Mesendoderm (in vitro differentiated cells): ENCODE measurements around the gene PALD1.

Source experiments
- DNase-seq: peaks from one replicate; pipeline ENCODE4 v3.0.0; 2013
- H2AK5ac ChIP-seq: 2 replicates; pipeline ENCODE4 v1.6.1; 2013; ENCODE audit warnings: low read length, inconsistent platforms
- H2BK120ac ChIP-seq: 2 replicates; pipeline ENCODE4 v1.6.1; 2013; ENCODE audit warnings: low read depth, mild to moderate bottlenecking, low read length, moderate library complexity, mixed read lengths
- H2BK15ac ChIP-seq: replicated peaks from 2 replicates; pipeline ENCODE4 v1.6.1; 2013; ENCODE audit warnings: low read depth, mild to moderate bottlenecking, moderate library complexity
- H2BK5ac ChIP-seq: 2 replicates; pipeline ENCODE4 v1.6.1; 2013; ENCODE audit warnings: low read length, inconsistent platforms
- H3K18ac ChIP-seq: 2 replicates; pipeline ENCODE4 v1.6.1; 2013; ENCODE audit warnings: mild to moderate bottlenecking, low read length, mixed read lengths
- H3K23ac ChIP-seq: one replicate; pipeline ENCODE4 v1.6.1; 2013; ENCODE audit warnings: low read length
- H3K27ac ChIP-seq: 2 replicates; pipeline ENCODE4 v1.5.1; 2013; ENCODE audit warnings: low read depth, mild to moderate bottlenecking, inconsistent platforms, low read length, moderate library complexity
- H3K27me3 ChIP-seq: 2 replicates; pipeline ENCODE4 v1.6.1; 2013; ENCODE audit warnings: low read length, control low read depth, mild to moderate bottlenecking, inconsistent platforms; ENCODE audit not compliant: insufficient read depth, poor library complexity
- H3K36me3 ChIP-seq: 2 replicates; pipeline ENCODE4 v1.6.1; 2013; ENCODE audit warnings: low read length, inconsistent platforms; ENCODE audit not compliant: control insufficient read depth, insufficient read depth
- H3K4ac ChIP-seq: one replicate; pipeline ENCODE4 v1.6.1; 2013; ENCODE audit warnings: low read depth, mild to moderate bottlenecking, low read length, moderate library complexity
- H3K4me1 ChIP-seq: 2 replicates; pipeline ENCODE4 v1.6.1; 2013; ENCODE audit warnings: low read depth, low read length, inconsistent platforms; ENCODE audit not compliant: control insufficient read depth
- H3K4me2 ChIP-seq: 2 replicates; pipeline ENCODE4 v1.6.1; 2013; ENCODE audit warnings: low read length
- H3K4me3 ChIP-seq: 2 replicates; pipeline ENCODE4 v1.5.1; 2013; ENCODE audit warnings: mild to moderate bottlenecking, low read length
- H3K56ac ChIP-seq: one replicate; pipeline ENCODE4 v1.6.1; 2013; ENCODE audit warnings: low read length
- H3K79me1 ChIP-seq: 2 replicates; pipeline ENCODE4 v1.6.1; 2013; ENCODE audit warnings: low read length, inconsistent platforms
- H3K79me2 ChIP-seq: 2 replicates; pipeline ENCODE4 v1.6.1; 2013; ENCODE audit warnings: mild to moderate bottlenecking, low read length; ENCODE audit not compliant: control insufficient read depth, insufficient read depth
- H3K9ac ChIP-seq: 2 replicates; pipeline ENCODE4 v1.6.1; 2013; ENCODE audit warnings: low read length, inconsistent platforms
- H4K5ac ChIP-seq: one replicate; pipeline ENCODE4 v1.6.1; 2013; ENCODE audit warnings: low read length
- H4K8ac ChIP-seq: one replicate; pipeline ENCODE4 v1.6.1; 2013; ENCODE audit warnings: low read depth, mild to moderate bottlenecking, control low read depth, low read length, moderate library complexity
- WGBS: extraction: QIAGEN DNeasy Blood & Tissue Kit; methylation state at CpG from one replicate; pipeline ENCODE4 v1.1.7; 2013; ENCODE audit warnings: low lambda C conversion rate, missing lambda C conversion rate; ENCODE audit not compliant: insufficient coverage; ENCODE audit errors: extremely low coverage; 5-methylcytosine and 5-hydroxymethylcytosine counted together

Gene PALD1

DNA sequence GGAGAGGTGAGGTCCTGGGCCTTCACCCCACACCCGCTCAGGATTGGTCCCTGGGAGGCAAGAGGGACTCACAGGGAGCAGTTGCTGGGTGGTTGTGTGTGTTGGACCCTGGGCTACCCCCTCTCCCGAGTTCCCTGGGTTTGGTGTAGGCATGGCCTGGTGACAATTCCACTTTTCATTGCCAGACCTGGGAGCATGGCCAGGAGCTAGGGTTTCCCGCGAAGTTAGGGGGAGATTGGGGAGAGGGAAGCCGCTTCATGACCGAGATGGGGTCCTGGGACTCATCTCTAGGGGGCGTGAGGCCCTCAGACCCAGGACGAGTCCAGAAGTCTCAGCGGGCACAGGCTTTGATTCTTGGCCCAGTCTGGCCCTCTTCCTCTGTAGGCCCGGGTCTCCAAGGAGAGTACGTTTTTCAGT is 606 bp downstream of the PALD1 start:
- H3K79me1 ChIP-seq, result peaks cover 19% of the 10 kb centered on the region
- no CpG with 5 or more reads among the region's 11 CpGs for WGBS
- H3K4me2 ChIP-seq, result peak overlapping the region; percentile 97
- H3K4me3 ChIP-seq, result peak overlapping the region; percentile 86
- DNase-seq, result peak; percentile 44
- peak overlapping the region; percentile 96 for H3K56ac ChIP-seq
- no peak overlapping the region for H2BK120ac ChIP-seq
- no peak overlapping the region for H2BK15ac ChIP-seq
- H3K9ac ChIP-seq, result peak overlapping the region; percentile 91
- peak overlapping the region; percentile 66 for H3K23ac ChIP-seq
- H3K18ac ChIP-seq, result peak overlapping the region; percentile 0
- H2BK5ac ChIP-seq, result no peak overlapping the region
- H3K27ac ChIP-seq, result no peak overlapping the region
- peak overlapping the region; percentile 49 for H2AK5ac ChIP-seq
- no peaks in the 10 kb centered on the region for H3K36me3 ChIP-seq
- no peak overlapping the region for H4K5ac ChIP-seq
- H3K27me3 ChIP-seq, result no peaks in the 10 kb centered on the region
- peaks cover 23% of the 10 kb centered on the region for H3K79me2 ChIP-seq
- H4K8ac ChIP-seq, result no peak overlapping the region
- H3K4me1 ChIP-seq, result peaks cover 11% of the 10 kb centered on the region
- peak overlapping the region; percentile 37 for H3K4ac ChIP-seq

DNA sequence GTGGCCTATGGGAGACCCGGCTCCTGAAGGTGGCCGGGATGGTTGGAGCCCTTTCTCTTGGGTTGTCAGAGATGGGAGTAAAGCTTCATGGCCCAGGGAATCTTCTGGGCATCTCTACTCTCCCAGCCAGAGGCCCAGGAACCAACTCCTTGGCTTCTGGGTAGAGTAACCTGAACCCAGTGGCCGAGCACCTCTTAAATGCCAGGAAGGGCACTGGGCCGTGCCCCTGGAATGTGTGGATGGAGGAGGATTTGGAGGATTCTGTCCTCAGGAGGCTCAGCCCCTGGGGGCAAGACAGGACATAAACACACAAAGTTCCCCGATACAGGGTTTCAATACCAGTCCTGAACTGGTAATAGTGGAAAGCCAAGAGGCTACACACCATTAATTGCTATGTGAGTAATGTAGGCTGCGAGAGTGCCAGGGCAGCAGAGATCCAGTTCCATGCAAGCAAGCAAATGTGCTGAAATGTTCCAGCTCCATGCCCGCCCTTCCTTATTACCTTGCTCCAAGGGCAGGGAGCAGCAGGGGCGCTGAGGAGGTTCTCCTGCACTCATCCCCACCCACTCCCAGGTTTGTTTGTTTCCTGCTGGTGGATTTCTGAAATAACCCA is 1.2 kb downstream of the PALD1 start:
- Histone ChIP-seq H2BK5ac (no peak overlapping the region), H2BK120ac (no peak overlapping the region), H3K27me3 (no peaks in the 10 kb centered on the region), H3K56ac (peak overlapping the region; percentile 96), H3K36me3 (no peaks in the 10 kb centered on the region), H3K4me3 (no peak overlapping the region), H3K4me1 (peaks cover 11% of the 10 kb centered on the region), H4K5ac (no peak overlapping the region), H3K9ac (peak overlapping the region; percentile 91), H2AK5ac (no peak overlapping the region), H3K4ac (no peak overlapping the region), H3K4me2 (peak overlapping the region; percentile 97), H4K8ac (no peak overlapping the region), H3K27ac (no peak overlapping the region), H3K23ac (no peak overlapping the region), H3K79me2 (peaks cover 23% of the 10 kb centered on the region), H2BK15ac (no peak overlapping the region), H3K79me1 (peaks cover 19% of the 10 kb centered on the region), H3K18ac (no peak overlapping the region)
- peak; percentile 36 for DNase-seq
- WGBS, result no CpG with 5 or more reads among the region's 8 CpGs

DNA sequence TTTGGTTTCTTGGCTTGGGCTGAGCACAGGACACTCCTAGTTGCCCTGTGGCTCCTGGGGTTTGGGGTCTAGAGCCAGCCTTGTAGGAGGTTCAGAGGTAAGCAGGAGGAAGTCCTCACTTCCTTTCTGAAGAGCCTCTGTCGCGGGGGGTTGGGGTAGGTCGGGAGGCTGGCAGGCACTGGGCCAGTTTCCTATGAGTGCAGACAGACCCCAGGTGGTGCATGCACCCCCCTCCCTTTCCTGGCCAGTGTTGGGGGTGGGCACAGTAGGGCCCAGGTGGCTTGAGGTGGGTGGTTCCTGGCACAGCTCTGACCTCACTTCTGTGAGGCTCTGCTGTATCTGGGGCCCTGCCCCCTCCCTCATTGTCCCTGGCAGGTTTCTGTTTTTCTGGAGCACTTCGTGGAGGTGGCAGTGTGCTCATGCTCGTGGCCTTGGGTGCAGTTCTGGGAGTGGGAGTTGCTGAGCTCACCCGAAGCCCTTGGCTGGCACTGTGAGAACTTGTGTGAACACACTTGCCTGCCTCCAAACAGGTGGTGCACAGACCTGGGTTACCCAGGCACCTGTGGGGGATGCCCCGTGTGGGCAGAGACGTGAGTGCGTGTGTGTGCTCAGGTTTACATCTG is 1.8 kb downstream of the PALD1 start:
- no peak overlapping the region for H3K23ac ChIP-seq
- no peak for DNase-seq
- no peak overlapping the region for H4K8ac ChIP-seq
- H2BK5ac ChIP-seq, result no peak overlapping the region
- no peak overlapping the region for H2BK15ac ChIP-seq
- peaks cover 23% of the 10 kb centered on the region for H3K79me2 ChIP-seq
- peak overlapping the region; percentile 43 for H3K9ac ChIP-seq
- H3K4me3 ChIP-seq, result no peak overlapping the region
- no peak overlapping the region for H2BK120ac ChIP-seq
- no peak overlapping the region for H3K18ac ChIP-seq
- H3K4me2 ChIP-seq, result peak overlapping the region; percentile 10
- no peak overlapping the region for H3K4ac ChIP-seq
- peak overlapping the region; percentile 63 for H3K56ac ChIP-seq
- H3K36me3 ChIP-seq, result no peaks in the 10 kb centered on the region
- no CpG with 5 or more reads among the region's 9 CpGs for WGBS
- no peak overlapping the region for H3K27ac ChIP-seq
- no peak overlapping the region for H2AK5ac ChIP-seq
- peaks cover 19% of the 10 kb centered on the region for H3K79me1 ChIP-seq
- no peaks in the 10 kb centered on the region for H3K27me3 ChIP-seq
- H3K4me1 ChIP-seq, result peaks cover 11% of the 10 kb centered on the region
- no peak overlapping the region for H4K5ac ChIP-seq

DNA sequence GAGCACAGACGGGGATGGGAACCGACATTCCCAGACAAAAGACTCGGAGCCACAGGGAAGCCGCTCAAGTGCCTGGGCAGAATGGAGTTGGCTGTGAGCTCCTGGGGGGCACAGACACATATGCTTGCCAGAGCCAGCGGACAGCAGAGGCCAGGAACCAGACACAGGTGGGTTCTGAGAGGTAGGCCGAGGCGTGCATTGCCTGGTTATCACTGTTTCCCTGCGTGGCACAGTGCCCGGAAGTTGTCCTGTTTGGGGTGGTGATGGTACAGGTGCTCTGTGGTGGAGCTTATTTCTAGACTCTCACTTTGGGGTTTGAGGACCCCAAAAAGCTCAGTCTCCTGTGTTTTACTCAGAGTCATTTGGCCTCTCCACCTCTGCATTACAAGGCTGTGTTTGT is 2.5 kb downstream of the PALD1 start:
- Histone ChIP-seq H3K79me1 (peaks cover 19% of the 10 kb centered on the region), H2BK5ac (no peak overlapping the region), H3K36me3 (no peaks in the 10 kb centered on the region), H3K9ac (no peak overlapping the region), H3K4me3 (no peak overlapping the region), H3K4me1 (peaks cover 11% of the 10 kb centered on the region), H3K56ac (no peak overlapping the region), H2AK5ac (no peak overlapping the region), H3K23ac (no peak overlapping the region), H2BK15ac (no peak overlapping the region), H2BK120ac (no peak overlapping the region), H3K18ac (no peak overlapping the region), H3K27me3 (no peaks in the 10 kb centered on the region), H4K8ac (no peak overlapping the region), H3K27ac (no peak overlapping the region), H3K4me2 (no peak overlapping the region), H3K79me2 (peaks cover 23% of the 10 kb centered on the region), H3K4ac (no peak overlapping the region), H4K5ac (no peak overlapping the region)
- no CpG with 5 or more reads among the region's 9 CpGs for WGBS
- no peak for DNase-seq

DNA sequence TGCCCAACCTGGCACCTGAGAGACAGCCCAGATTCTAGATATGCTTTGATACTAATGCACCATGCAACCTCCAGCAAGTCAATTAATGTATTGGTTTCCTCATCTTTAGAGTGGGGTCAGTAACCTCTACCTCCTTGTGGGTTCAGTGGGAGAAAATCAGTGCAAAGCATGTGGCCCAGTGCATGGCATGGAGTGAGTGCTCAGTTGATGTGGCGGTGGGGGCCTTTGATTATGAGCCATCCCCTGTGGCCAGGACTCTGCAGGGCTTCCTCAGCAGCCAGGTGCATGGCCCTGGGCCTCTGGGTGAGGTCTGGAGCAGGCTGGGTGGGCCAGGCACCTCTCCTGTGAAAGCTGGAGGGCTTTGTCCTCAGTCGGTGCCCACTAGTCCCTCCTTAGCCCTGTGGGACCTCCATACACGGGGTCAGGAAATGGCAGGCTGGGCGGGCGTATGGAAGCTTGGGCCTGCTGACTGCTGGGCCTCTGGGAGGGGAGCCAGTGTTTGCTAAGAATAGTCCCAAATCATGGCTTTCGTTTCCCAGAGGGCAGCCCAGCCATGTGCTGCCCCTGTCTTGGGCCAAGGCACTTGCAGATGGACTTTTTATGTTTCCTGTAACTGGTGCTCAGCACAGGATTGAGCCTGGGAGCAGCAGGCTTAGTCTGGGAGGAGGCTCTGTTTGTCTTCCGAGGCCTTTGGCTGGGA is 3.4 kb downstream of the PALD1 start:
- H3K4ac ChIP-seq, result no peak overlapping the region
- H3K56ac ChIP-seq, result no peak overlapping the region
- H3K23ac ChIP-seq, result no peak overlapping the region
- H3K36me3 ChIP-seq, result no peaks in the 10 kb centered on the region
- no peak overlapping the region for H4K8ac ChIP-seq
- H2BK120ac ChIP-seq, result no peak overlapping the region
- no CpG with 5 or more reads among the region's 7 CpGs for WGBS
- no peak overlapping the region for H3K18ac ChIP-seq
- no peak overlapping the region for H3K27ac ChIP-seq
- H3K4me3 ChIP-seq, result no peak overlapping the region
- no peak overlapping the region for H4K5ac ChIP-seq
- DNase-seq, result no peak
- H3K9ac ChIP-seq, result no peak overlapping the region
- H3K27me3 ChIP-seq, result no peaks in the 10 kb centered on the region
- H2BK15ac ChIP-seq, result no peak overlapping the region
- no peak overlapping the region for H3K4me2 ChIP-seq
- no peak overlapping the region for H2AK5ac ChIP-seq
- H3K4me1 ChIP-seq, result peaks cover 11% of the 10 kb centered on the region
- peaks cover 19% of the 10 kb centered on the region for H3K79me1 ChIP-seq
- H3K79me2 ChIP-seq, result peaks cover 23% of the 10 kb centered on the region
- H2BK5ac ChIP-seq, result no peak overlapping the region
